Sigmoid colon (tissue), 4 donors: Measurements from ENCODE around the gene SPNS1.

Experiments
- CTCF ChIP-seq, 4 experiments: fragments of 450-650 bp in 3 of 4; fragments of 200-600 bp in 1 of 4; IDR thresholded peaks; one replicate each; pipeline ENCODE4 v1.5.1; 2016 to 2019; ENCODE audit warnings: antibody characterized with exemption in 4 of 4, mild to moderate bottlenecking in 3 of 4, moderate library complexity in 2 of 4
- EP300 ChIP-seq, 4 donors: sonication (generic); formaldehyde crosslinking; IDR thresholded peaks; one replicate each; pipeline ENCODE4 v1.6.1; 2017; ENCODE audit warnings: antibody characterized with exemption in 4 of 4
- POLR2A ChIP-seq, 2 donors: fragments of 450-650 bp; IDR thresholded peaks; one replicate each; pipeline ENCODE4 v1.6.1; 2016; ENCODE audit warnings: antibody characterized with exemption in 2 of 2, mild to moderate bottlenecking in 2 of 2, moderate library complexity in 2 of 2
- POLR2AphosphoS5 ChIP-seq, 4 donors: sonication (generic); formaldehyde crosslinking; IDR thresholded peaks; one replicate each; pipeline ENCODE4 v1.6.1; 2017; ENCODE audit warnings: antibody characterized with exemption in 4 of 4

DNA sequence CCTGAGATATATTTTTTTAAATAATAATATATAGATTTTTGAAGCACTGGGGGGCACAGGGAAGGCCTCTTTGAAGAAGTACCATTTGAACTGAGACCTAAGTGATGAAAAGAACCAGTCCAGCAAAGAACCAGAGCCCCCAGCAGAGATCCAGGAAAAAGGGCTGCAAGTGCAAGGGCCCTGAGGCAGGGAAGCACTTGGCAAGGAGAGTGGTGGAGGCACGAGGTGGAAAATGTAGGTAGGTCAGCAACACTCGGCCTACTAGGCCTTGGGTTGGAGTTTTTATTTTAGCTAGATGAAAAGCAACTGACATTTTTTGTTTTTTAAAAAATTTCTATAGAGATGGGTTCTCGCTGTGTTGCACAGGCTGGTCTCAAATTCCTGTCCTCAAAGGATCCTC is 44.4 kb upstream of the SPNS1 start:
- TF ChIP-seq CTCF (IDR thresholded peaks at IDR 0.05) (no peak), POLR2A (IDR thresholded peaks at IDR 0.05) (no peak), EP300 (IDR thresholded peaks at IDR 0.05) (no peak), POLR2AphosphoS5 (IDR thresholded peaks at IDR 0.05) (no peak)
